Measurements from ENCODE around the gene PSG3.
"Not testable (repeated sequence)": the region's sequence is repeated elsewhere in the genome, so short reads cannot be mapped to it uniquely, and the experiment has no call there.

Gene PSG3

DNA sequence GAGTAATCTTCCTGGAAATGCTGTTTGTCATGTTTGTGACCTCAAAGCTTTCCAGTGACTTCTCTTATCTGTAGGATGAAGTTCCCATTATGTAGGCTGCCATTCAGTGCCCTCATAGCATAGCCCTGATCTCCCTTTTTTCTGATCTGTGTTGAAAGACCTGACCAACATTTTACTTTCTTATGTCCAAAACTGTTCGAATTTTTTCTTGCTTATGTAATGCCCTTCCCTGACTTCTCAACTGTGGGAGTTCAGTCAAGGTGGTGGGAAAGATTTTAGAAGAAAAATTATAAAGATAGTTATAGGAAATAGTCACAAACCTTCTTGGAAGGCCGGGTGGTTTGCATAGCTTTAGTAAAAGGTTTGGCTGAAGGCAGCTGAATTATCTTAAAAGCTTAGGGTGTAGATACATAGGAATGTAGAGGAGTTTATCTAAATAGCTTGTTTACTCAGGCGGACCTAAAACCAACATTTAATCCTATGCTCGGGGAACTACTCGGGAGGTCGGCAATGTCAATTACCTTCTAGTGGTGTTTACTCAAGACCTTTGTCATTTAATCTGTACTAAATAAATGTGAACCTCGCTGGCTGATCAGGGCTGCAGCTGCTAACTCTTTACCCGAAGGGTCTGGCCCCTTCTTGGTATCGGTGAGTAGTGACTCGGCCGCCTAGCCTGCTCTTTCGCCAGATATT, 44.3 kb downstream of the PSG3 start:
- no peak for DNase-seq (ENCODE audit: low read depth, low spot score)

- no peak for DNase-seq (ENCODE audit: low read depth, low spot score)
Observed at GRCh38 chr19:42693760-42694350, 46.4 kb downstream of the PSG3 start.

DNA sequence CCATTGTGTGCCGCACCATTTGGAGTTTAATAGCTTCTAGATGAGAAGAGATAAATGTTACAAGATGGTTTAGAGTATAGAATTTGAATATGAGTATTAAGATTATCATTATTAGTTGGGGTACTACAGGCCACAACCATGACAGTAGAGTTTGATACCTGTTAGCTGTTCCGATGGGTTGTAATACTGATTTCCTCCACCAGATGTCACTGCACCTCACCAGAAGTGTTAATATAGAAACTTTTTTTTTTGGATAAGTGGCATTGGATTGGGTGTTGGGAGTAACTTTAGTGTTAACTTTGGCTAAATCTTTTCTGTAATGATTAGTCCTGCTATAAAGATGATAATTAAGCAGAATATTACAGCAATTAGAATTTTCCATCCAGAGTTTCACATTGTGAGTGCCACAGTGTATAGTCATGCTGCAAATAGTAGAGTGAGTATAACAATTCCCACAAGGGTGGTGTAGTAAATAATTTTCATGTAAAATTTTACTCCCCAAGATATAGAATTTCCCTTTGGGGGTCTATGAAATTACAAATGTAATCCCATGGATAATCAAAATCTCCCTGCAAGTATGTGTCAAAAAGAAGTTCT, 56.3 kb downstream of the PSG3 start:
- DNase-seq (ENCODE audit: low read depth, low spot score) = no peak

DNA sequence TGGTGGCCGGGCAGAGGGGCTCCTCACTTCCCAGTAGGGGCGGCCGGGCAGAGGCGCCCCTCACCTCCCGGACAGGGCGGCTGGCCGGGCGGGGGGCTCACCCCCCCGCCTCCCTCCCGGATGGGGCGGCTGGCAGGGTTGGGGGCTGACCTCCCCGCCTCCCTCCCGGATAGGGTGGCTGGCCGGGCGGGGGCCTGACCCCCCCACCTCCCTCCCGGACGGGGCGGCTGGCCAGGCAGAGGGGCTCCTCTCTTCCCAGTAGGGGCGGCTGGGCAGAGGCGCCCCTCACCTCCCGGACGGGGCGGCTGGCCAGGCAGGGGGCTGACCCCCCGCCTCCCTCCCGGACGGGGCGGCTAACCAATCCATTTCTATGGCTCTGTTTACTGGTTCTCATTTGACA, 64.0 kb downstream of the PSG3 start:
- DNase-seq (ENCODE audit: low read depth, low spot score) = not testable (repeated sequence)

- not testable (repeated sequence) for DNase-seq (ENCODE audit: low read depth, low spot score)
Observed at GRCh38 chr19:42674549-42674948, 65.7 kb downstream of the PSG3 start.

Data from smooth muscle cell of the brain vasculature (primary cell).